ENCODE results near the gene KDELR3. TPM values are rescaled to one million over a fixed set of nuclear protein-coding genes. Genes with fewer than 3 reads are reported as not detected.

Gene KDELR3
- polyA plus RNA-seq, 4 donors = 8.4 to 11.7 (median 10.9) TPM

GRCh38 chr22:38506118-38506962, 38.4 kb downstream of the KDELR3 start, which contains the start of gene DDX17:
TSS of gene DDX17 (minus strand) at chr22:38506311.
- peak; percentile 98 to 100 (median 98) for DNase-seq (ENCODE audit: low read depth in 4 of 4, low spot score in 2 of 4)

- no peak for DNase-seq (ENCODE audit: low read depth in 4 of 4, low spot score in 2 of 4)
Measured at GRCh38 chr22:38510416-38510970, 42.6 kb downstream of the KDELR3 start.

- no peak for DNase-seq (ENCODE audit: low read depth in 4 of 4, low spot score in 2 of 4)
Measured at GRCh38 chr22:38513063-38513462, 45.2 kb downstream of the KDELR3 start.

GRCh38 chr22:38518620-38519019, 50.7 kb downstream of the KDELR3 start:
- DNase-seq (ENCODE audit: low read depth in 4 of 4, low spot score in 2 of 4) = no peak

GRCh38 chr22:38519453-38520250, 51.8 kb downstream of the KDELR3 start:
- DNase-seq (ENCODE audit: low read depth in 4 of 4, low spot score in 2 of 4) = no peak

- no peak for DNase-seq (ENCODE audit: low read depth in 4 of 4, low spot score in 2 of 4)
Measured at GRCh38 chr22:38523029-38523428, 55.1 kb downstream of the KDELR3 start.

- DNase-seq (ENCODE audit: low read depth in 4 of 4, low spot score in 2 of 4) = no peak
Measured at GRCh38 chr22:38523479-38523878, 55.6 kb downstream of the KDELR3 start.

GRCh38 chr22:38524429-38524828, 56.5 kb downstream of the KDELR3 start:
- no peak for DNase-seq (ENCODE audit: low read depth in 4 of 4, low spot score in 2 of 4)

GRCh38 chr22:38531251-38531938, 63.5 kb downstream of the KDELR3 start:
- no peak for DNase-seq (ENCODE audit: low read depth in 4 of 4, low spot score in 2 of 4)

Other genes with a start within 250 kb of the KDELR3 start
- 10 to 100 TPM; 37.9 to 48.7 (median 39.8) TPM for gene TMEM184B, start 195.1 kb upstream of the KDELR3 start, polyA plus RNA-seq (ENCODE audit: insufficient read length in 4 of 4)
- 100 to 1,000 TPM; 112 to 207 (median 160) TPM for gene CSNK1E, start 150.7 kb upstream of the KDELR3 start, polyA plus RNA-seq (ENCODE audit: insufficient read length in 4 of 4)
- under 1 TPM; 0.19 to 0.36 (median 0.20) TPM for gene KCNJ4, start 12.9 kb upstream of the KDELR3 start, polyA plus RNA-seq (ENCODE audit: insufficient read length in 4 of 4)
- gene DDX17, start 38.2 kb downstream of the KDELR3 start, polyA plus RNA-seq (ENCODE audit: insufficient read length in 4 of 4) = 1,000 to 10,000 TPM in 2 of 4 donors, 100 to 1,000 TPM in 2; 632 to 1,158 (median 901) TPM
- gene DMC1, start 102.1 kb downstream of the KDELR3 start, polyA plus RNA-seq (ENCODE audit: insufficient read length in 4 of 4) = 1 to 10 TPM; 5.2 to 7.1 (median 5.5) TPM
- gene FAM227A, start 188.3 kb downstream of the KDELR3 start, polyA plus RNA-seq (ENCODE audit: insufficient read length in 4 of 4) = 10 to 100 TPM in 2 of 4 donors, 1 to 10 TPM in 2; 3.6 to 12.6 (median 7.8) TPM
- 10 to 100 TPM; 58.4 to 60.8 (median 59.9) TPM for gene CBY1, start 188.5 kb downstream of the KDELR3 start, polyA plus RNA-seq (ENCODE audit: insufficient read length in 4 of 4)
- gene TOMM22, start 213.9 kb downstream of the KDELR3 start, polyA plus RNA-seq (ENCODE audit: insufficient read length in 4 of 4) = 100 to 1,000 TPM in 1 of 4 donors, 10 to 100 TPM in 3; 85.1 to 103 (median 88.8) TPM
- gene JOSD1, start 232.8 kb downstream of the KDELR3 start, polyA plus RNA-seq (ENCODE audit: insufficient read length in 4 of 4) = 10 to 100 TPM; 38.0 to 45.8 (median 40.1) TPM
- gene GTPBP1, start 237.8 kb downstream of the KDELR3 start, polyA plus RNA-seq (ENCODE audit: insufficient read length in 4 of 4) = 10 to 100 TPM; 36.8 to 63.6 (median 52.3) TPM

Measured in left renal cortex interstitium (tissue), 4 donors.